HG03558 (cell line): Measurements from ENCODE around the gene APLN.

Source experiments
- ATAC-seq: cut with Tn5 transposase; IDR thresholded peaks from one replicate; pipeline ENCODE4 v1.9.1; 2021; ENCODE audit warnings: moderate number of reproducible peaks; ENCODE audit not compliant: unreplicated experiment; ENCODE audit errors: extremely low read depth

Gene APLN

GRCh38 chrX:129600981-129601424, 53.8 kb downstream of the APLN start:
- ATAC-seq, result no peak

DNA sequence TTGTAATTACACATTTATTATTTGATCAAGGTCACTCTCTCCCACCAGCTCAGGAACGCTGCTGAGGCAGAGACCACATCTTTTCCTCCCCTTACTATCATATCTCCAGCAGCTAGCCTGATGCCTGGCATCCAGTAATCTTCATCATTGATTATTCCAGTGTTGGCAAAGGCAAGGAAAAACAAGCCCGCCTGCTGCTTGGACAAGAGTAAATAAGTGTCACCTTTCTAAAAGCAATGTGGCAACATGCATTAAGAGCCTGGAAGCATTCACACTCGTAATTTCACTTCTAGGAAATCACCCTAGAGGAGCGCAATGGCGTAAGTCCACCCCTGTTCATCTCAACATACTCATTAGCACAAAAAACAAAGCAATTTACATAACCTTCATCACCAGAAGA, 54.8 kb downstream of the APLN start:
- no peak for ATAC-seq

DNA sequence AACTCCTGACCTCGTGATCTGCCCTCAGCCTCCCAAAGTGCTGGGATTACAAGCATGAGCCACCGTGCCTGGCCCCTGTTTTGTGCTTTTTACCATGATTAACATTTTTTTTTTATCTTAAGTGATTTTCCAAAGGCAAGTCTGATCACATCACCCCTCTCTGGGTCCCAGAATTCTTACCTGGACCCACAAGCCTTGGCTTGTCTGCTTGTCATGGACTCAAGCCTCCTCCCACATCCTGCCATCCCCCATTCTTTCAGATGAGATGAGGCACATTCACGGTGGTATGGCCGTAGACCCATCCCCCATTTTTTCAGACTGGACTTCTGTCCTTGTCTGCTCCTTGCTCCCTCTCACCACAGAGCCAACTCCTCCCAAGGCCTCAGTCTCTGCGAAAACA, 55.3 kb downstream of the APLN start:
- ATAC-seq, result no peak

DNA sequence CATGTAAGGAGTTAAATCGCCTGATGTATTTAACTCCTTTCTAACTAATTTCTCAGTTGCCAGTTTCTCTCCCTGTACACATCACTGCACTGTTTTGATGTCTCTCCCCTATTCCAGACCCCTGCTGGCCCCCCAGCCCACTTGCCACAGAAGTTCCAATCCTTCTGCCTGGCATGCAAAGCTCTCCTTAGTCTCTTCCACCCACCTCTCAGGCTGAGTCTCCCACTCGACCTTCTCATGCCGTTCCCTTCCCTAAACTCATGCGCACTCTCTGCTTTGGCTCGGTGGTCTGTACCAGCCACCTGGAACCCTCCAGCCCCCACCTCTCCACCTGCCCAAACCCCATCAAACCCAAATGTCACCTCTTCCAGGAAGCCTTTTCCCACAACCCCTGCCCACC, 56.9 kb downstream of the APLN start:
- no peak for ATAC-seq

DNA sequence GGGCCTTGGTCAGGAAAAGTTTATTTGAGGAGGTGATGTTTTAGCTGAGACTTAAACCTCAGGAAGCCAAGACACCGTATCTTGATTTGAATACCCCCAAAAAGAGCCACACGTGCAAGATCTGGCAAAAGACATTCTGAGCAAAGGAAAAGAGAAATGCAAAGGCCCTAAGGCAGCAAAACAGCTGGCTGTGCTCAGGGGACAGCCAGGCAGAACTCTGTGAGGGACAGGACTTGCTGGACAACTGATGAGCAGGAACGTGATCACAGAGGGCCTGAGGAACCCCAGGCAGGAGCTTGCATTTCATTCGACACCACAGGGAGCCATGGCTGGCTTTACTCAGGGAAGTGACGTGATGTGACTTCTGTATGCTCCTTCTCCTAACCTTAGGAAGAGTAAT, 58.7 kb downstream of the APLN start:
- ATAC-seq, result no peak
